ENCODE data around the gene FCHSD2.
A peak's percentile ranks its signal among the peaks of the same experiment; 100 is the strongest.
"Not testable (repeated sequence)": the region's sequence is repeated elsewhere in the genome, so short reads cannot be mapped to it uniquely, and the experiment has no call there.

The FCHSD2 gene

GRCh38 chr11:72825661-72826060 lies 316.5 kb downstream of the FCHSD2 start:
- DNase-seq (ENCODE audit: low read depth in 2 of 2, low spot score in 1 of 2): no peak

DNA sequence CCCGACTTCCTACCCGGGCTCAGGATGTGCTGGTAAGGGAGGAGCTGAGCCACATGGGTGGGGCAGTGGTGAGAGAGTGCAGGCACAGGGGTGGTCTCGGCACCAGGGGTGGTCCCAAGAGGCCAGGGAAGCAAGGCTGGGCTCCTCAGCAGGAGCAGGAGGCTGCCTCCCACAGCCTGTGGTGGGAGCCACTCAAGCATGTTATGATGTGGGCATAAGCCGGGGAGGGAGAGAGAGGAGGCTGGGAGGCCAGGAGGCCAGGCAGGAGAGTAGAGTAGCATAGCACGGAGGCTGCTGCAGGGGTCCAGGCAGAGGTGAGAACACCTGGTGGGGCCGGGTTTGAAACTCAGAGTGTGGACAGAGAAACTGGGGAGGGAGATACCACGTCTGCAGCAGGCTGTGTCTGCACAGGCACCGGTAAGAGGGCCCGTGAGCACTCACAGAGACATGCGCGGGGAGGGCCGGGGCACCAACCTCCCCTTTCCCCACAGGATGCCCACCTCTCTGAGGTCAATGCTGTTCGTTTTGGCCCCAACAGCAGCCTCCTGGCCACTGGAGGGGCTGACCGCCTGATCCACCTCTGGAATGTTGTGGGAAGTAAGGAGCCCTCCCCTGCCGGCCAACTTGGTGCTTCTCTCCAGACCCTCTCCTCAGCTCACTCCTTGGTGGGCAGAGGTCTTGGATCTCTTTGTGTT lies 317.2 kb downstream of the FCHSD2 start:
- no peak for DNase-seq (ENCODE audit: low read depth in 2 of 2, low spot score in 1 of 2)

DNA sequence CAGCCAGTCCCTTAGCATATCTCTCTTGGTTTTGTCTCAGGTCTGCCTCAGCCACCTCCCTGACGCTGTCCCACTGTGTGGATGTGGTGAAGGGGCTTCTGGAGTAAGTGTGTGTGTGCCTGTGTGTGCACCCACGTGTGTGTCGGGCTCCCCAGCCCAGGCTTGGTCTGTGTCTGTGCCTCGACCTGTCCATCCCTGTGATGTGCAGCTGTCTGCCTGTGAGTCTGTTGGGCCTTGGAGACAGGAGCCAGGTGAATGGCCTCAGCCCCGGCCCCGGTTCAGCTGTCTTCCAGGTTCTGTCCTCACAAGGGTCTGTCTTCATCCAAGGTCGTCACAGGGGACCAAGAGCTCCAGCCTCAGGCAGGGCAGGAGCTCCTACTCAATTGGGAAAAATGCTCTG lies 318.1 kb downstream of the FCHSD2 start:
- DNase-seq (ENCODE audit: low read depth in 2 of 2, low spot score in 1 of 2): no peak

DNA sequence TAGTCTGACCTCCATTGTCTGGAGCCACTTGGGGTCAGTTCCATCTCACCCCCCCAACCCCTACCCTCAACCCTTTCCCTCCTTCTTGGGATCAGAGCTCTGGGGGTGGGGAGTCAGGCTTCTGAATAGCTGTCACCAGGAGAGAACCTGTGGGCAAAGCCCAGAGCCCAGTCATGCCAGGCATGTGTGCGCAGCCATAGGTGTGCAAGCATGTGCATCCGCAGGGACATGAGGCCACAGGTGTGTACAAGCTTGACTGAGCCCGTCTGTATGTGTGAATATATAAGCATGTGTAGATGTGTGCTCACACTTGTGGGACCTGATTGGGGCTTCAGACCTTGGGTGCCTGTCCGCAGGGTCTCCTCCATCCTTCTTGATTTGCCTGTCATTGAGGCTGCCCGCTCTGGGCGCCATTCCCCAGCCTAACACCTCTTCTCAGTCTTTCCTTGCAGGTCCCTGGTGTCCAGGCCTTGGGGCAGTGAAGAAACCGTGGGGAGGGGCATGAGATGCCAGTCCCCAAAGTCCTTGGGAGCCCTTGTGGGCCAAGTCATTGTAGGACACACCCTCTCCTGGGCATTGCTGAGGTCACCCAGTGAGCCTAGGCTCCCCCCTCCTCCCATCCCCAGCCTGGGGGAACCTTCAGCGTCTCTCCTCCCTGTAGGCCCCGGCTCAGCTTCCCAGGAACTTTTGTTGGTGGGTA lies 318.9 kb downstream of the FCHSD2 start:
- no peak for DNase-seq (ENCODE audit: low read depth in 2 of 2, low spot score in 1 of 2)

DNA sequence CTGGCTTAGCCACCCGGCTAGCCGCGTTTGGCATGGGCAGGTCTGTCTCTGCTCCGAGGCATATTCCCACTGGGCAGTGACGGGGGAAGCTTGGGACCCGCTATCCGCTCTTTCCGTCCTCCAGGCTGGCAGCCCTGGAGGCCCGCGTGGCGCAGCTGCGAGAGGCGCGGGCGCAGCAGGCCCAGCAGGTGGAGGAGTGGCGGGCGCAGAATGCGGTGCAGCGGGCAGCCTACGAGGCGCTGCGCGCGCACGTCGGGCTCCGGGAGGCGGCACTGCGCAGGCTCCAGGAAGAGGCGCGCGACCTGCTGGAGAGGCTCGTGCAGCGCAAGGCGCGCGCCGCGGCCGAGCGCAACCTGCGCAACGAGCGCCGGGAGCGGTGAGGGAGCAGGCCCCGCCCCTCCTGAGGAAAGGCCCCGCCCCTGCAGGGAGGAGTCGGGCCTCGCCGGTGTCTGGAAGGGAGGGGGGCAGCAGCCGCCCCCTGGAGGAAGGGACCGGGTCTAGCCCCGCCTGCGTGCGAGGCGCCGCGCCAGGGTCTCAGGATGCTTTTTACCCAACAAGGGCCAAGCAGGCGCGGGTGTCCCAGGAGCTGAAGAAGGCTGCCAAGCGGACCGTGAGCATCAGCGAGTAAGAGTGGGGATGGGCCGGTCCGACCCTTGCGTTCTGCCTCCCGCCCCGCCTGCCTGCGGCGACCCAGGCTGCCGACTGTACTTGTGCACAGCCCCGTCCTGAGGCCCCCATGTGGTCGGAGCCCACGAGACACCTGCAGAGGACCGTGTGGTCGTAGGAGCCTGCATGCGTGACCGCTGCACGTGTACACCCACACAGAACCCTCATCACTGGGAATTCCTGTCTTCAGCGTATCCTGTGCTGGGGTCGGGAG lies 320.0 kb downstream of the FCHSD2 start:
- peak; percentile 62 to 80 for DNase-seq (ENCODE audit: low read depth in 2 of 2, low spot score in 1 of 2)

DNA sequence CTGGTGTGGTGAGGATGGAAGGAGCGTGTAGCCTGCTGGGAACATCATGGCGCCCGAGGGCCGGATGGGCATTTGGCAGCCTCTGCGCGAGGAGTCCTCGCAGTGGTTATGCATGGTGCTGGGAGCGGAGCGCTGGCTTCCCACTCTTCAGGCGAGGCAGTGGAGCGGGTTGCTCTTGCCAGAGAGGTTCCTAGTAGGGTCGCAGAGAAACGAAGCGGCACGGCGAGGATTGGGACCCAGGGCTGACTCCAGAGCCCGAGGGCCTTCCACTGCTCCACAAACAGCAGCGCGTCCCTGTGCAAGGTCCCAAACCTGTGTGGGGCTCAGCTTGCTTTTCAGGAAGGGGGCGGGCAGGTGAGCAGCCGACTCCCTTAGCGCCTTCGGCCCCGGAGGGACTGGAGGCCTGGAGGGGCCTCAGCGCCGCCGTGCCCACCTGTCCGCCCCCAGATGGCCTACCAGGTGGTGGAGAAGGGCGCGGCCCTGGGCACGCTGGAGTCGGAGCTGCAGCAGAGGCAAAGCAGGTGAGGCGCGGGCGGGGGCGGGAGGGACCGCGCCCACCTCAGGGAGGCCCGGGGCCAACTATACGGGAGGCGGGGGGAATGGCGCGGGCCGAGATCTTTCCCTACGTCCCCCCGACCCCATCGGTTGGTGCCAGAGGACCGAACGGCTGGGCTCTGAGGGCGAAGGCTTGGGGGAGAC lies 320.7 kb downstream of the FCHSD2 start:
- DNase-seq (ENCODE audit: low read depth in 2 of 2, low spot score in 1 of 2): no peak

DNA sequence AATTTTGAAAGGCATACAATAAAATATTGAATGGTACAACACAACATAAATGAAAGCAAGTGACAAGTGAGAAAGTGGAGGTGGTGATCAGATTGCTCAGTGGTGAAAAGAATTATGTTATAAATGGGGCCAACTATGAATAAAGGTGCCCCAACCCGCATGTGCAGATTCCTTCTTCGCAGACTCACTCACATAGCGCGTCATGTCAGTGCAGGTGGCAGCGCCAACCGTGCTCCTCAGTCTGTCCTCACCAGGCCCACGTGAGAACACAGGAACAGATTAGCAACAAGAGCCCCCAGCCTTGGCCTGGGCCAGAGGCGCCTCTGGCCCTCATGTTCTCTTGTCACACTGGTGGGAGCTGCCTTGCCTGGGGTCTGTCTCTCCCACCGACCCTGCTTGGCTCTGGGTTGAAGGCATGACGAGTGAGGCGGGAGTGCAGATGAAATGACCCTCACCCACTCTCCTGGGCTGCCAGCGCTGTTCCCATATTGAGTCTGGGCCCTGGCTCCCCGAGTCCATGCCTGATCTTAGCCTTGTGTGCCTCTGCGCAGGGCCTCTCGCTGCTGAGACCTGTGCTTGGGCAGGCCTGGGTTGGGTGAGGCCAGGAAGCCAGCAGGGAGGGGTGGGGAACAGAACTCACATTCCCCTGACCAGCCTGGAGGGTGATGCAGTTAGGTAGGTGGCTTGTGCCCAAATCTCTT lies 321.5 kb downstream of the FCHSD2 start:
- DNase-seq (ENCODE audit: low read depth in 2 of 2, low spot score in 1 of 2): no peak

- DNase-seq (ENCODE audit: low read depth in 2 of 2, low spot score in 1 of 2): no peak
These were observed 323.1 kb downstream of the FCHSD2 start for GRCh38 chr11:72818971-72819370.

DNA sequence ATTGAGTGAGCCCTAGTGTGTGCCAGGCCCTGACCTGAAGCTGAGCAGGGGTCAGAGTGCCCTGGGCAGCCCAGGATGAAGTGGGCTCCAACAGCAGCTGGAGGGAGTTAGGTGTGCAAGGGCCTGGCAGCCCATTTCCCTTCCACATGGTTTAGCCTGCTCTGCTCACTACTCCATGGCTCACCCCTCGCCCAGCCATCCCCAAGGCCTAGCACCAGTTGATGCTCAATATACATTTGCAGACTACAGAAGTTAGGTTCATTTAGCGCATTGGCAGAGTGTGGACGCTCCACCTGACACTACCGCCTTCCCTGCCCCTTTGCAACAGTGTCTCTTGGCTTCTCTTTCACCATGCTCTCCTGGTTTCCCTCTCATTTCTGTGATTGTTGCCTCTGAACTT lies 324.2 kb downstream of the FCHSD2 start:
- no peak for DNase-seq (ENCODE audit: low read depth in 2 of 2, low spot score in 1 of 2)

DNA sequence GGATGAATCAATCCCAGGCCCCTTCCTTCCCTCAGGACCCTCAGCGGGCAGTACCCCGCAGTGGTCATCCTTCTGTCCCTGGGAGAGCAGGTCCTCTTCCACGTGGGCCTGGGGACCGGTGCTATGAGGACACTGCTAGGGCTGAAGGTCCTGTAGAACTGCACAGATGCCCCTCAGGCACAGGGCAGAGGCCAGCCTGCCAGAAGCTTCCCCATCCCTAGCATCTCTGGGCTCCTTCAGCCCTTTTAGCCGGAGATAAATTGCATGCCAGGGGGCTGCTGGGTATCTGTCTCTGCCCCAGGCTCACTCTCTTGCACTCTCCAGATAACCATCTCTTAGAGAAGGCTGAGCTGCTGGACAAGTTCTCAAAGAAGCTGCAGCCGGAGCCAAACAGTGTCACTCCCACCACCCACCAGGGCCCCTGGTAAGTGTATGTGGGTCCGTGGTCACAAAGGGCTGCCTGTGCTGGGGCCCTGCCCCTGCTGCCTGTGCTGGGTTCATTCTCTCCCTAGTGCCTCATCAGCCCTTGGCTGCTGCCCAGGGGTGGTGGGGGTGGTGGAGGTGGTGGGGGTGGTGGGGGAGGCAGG lies 325.6 kb downstream of the FCHSD2 start:
- no peak for DNase-seq (ENCODE audit: low read depth in 2 of 2, low spot score in 1 of 2)

DNA sequence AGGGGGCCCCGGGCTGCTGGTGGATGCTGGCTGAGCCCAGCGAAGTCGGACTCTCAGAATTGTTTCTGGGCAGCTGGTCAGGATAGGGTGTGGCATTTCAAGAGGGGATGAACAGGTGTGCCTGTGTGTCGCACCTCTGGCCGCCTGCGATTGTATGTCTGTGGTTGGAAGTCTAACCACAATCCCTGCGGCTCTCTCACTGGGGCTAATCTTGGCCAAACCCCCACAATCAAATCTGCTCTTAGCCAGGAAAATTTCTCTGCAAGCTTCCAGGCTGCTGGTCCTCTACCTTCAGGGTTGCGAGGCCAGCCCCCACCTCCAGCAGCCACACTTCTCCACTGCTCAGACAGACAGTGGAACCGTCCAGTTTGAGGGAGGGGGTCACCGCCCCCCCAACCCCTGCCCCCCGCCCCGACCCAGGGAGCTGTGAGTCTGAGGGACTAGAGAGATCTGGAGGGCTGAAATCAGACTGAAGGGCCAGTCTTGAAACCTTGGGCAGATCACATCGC lies 327.0 kb downstream of the FCHSD2 start:
- DNase-seq (ENCODE audit: low read depth in 2 of 2, low spot score in 1 of 2): no peak

GRCh38 chr11:72814286-72815109 lies 327.6 kb downstream of the FCHSD2 start, which contains the start of gene ATG16L2:
TSS of gene ATG16L2 (plus strand) at chr11:72814411. CDS start at chr11:72814446, 35 bp downstream.
- peak; percentile 33 to 84 for DNase-seq (ENCODE audit: low read depth in 2 of 2, low spot score in 1 of 2)

- DNase-seq (ENCODE audit: low read depth in 2 of 2, low spot score in 1 of 2): peak in 1 of 2 donors; percentile 74
These were observed 328.3 kb downstream of the FCHSD2 start for GRCh38 chr11:72813740-72814285.

- DNase-seq (ENCODE audit: low read depth in 2 of 2, low spot score in 1 of 2): peak; percentile 33 to 49
These were observed 329.0 kb downstream of the FCHSD2 start for GRCh38 chr11:72812967-72813739.

DNA sequence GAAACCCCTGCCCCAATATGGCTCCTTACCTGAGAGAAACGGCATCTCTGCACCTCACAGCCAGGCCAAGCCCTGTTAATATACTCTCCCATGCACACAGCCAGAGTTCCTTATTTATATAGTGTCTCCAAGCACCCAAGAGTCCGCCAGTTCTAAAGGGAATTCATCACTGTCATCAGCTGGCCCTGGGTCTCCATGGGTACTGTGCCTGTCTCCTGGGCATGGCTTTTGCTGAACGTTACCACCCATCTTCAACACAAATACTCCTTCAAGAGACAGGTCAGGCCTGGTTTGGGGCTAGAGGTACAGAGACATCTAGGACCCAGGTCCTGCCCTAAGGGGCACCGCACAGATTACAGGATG lies 329.5 kb downstream of the FCHSD2 start:
- DNase-seq (ENCODE audit: low read depth in 2 of 2, low spot score in 1 of 2): no peak

- not testable (repeated sequence) for DNase-seq (ENCODE audit: low read depth in 2 of 2, low spot score in 1 of 2)
These were observed 330.4 kb downstream of the FCHSD2 start for GRCh38 chr11:72811686-72812085.

- no peak for DNase-seq (ENCODE audit: low read depth in 2 of 2, low spot score in 1 of 2)
These were observed 333.8 kb downstream of the FCHSD2 start for GRCh38 chr11:72808331-72808798.

GRCh38 chr11:72807792-72808191 lies 334.3 kb downstream of the FCHSD2 start:
- no peak for DNase-seq (ENCODE audit: low read depth in 2 of 2, low spot score in 1 of 2)

All from stimulated activated CD8-positive, alpha-beta memory T cell treated with anti-CD3 and anti-CD28 coated beads, Interleukin-4, amount 100 ng/mL, for 1 hour (primary cell).